Measurements from ENCODE around the gene MCF2L2.

DNA sequence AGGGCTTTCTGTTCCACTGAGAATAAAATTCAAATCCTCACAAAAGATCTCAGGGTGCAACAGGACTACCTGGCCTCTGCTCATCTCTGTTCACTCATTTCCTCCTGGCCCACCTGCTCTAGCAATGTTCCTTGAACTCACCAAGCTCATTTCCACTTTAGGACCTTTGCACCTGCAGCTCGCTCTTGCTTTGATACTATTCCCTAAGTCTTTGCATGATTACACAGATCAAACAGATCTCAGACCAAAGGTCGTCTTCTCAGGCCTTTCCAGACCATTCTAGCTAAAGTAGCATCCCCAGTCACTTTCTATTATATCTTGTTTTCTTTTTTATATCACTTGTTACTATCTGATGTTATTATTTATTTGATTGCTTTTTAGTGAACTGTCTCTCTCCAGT is 120.7 kb downstream of the MCF2L2 start:
- TF ChIP-seq, protein P1, sequence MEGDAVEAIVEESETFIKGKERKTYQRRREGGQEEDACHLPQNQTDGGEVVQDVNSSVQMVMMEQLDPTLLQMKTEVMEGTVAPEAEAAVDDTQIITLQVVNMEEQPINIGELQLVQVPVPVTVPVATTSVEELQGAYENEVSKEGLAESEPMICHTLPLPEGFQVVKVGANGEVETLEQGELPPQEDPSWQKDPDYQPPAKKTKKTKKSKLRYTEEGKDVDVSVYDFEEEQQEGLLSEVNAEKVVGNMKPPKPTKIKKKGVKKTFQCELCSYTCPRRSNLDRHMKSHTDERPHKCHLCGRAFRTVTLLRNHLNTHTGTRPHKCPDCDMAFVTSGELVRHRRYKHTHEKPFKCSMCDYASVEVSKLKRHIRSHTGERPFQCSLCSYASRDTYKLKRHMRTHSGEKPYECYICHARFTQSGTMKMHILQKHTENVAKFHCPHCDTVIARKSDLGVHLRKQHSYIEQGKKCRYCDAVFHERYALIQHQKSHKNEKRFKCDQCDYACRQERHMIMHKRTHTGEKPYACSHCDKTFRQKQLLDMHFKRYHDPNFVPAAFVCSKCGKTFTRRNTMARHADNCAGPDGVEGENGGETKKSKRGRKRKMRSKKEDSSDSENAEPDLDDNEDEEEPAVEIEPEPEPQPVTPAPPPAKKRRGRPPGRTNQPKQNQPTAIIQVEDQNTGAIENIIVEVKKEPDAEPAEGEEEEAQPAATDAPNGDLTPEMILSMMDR (IDR thresholded peaks at IDR 0.05), result no peak
- no peak for TF ChIP-seq EZH2 (IDR thresholded peaks at IDR 0.05; ENCODE audit: borderline replicate concordance, insufficient read depth, low read depth, low read length, poor library complexity, severe bottlenecking)

Data from B cell (primary cell).